GM23338 (cell line): ENCODE data around the gene ENOX1. TPM values are rescaled to one million over a fixed set of nuclear protein-coding genes. Genes with fewer than 3 reads are reported as not detected.

Experiments used
- ATAC-seq: fragments of 200-7000 bp; cut with Tn5 transposase; 3 replicates; pipeline ENCODE4 v1.9.1; 2020
- DNase-seq: peaks from one replicate; pipeline ENCODE4 v3.0.0-alpha.2; 2015; ENCODE audit warnings: low spot score
- H2AFZ ChIP-seq: fragments of 200-600 bp; sonication (generic); 2 replicates; pipeline ENCODE4 v1.8.0; 2016; ENCODE audit warnings: antibody characterized with exemption, mild to moderate bottlenecking, moderate library complexity
- H3F3A ChIP-seq: fragments of 200-600 bp; sonication (generic); replicated peaks from 2 replicates; pipeline ENCODE4 v1.8.0; 2017; ENCODE audit warnings: antibody characterized with exemption, mixed run types, low read depth
- H3K27ac ChIP-seq: fragments of 200-600 bp; sonication (generic); 2 replicates; pipeline ENCODE4 v1.6.1; 2016; ENCODE audit warnings: low read depth
- H3K27me3 ChIP-seq: fragments of 200-600 bp; sonication (generic); 2 replicates; pipeline ENCODE4 v1.8.0; 2016; ENCODE audit warnings: mild to moderate bottlenecking, mixed run types, moderate library complexity; ENCODE audit not compliant: insufficient read depth
- H3K36me3 ChIP-seq: fragments of 200-600 bp; sonication (generic); 2 replicates; pipeline ENCODE4 v1.8.0; 2016; ENCODE audit warnings: mild to moderate bottlenecking; ENCODE audit not compliant: insufficient read depth
- H3K4me1 ChIP-seq: fragments of 200-600 bp; sonication (generic); 2 replicates; pipeline ENCODE4 v1.8.0; 2016; ENCODE audit warnings: mild to moderate bottlenecking, moderate library complexity; ENCODE audit not compliant: insufficient read depth
- H3K4me2 ChIP-seq: fragments of 200-600 bp; sonication (generic); 2 replicates; pipeline ENCODE4 v1.7.1; 2017; ENCODE audit warnings: mixed run types
- H3K4me3 ChIP-seq: fragments of 200-600 bp; sonication (generic); 2 replicates; pipeline ENCODE4 v1.6.1; 2016; ENCODE audit warnings: mixed run types
- H3K79me2 ChIP-seq: fragments of 200-600 bp; sonication (generic); replicated peaks from 2 replicates; pipeline ENCODE4 v1.8.0; 2017; ENCODE audit warnings: mild to moderate bottlenecking; ENCODE audit not compliant: insufficient read depth
- H3K9me2 ChIP-seq: fragments of 200-600 bp; sonication (generic); 2 replicates; pipeline ENCODE4 v1.8.0; 2017; ENCODE audit not compliant: insufficient read depth
- H4K20me1 ChIP-seq: fragments of 200-600 bp; sonication (generic); replicated peaks from 2 replicates; pipeline ENCODE4 v1.8.0; 2017; ENCODE audit warnings: mild to moderate bottlenecking; ENCODE audit not compliant: insufficient read depth
- H3K27ac Mint-ChIP-seq: 2 replicates; pipeline ENCODE4 v1.8.0; 2020; ENCODE audit warnings: inconsistent platforms, mild to moderate bottlenecking, moderate library complexity, mixed read lengths
- H3K27me3 Mint-ChIP-seq: 3 replicates; pipeline ENCODE4 v1.8.0; 2022; ENCODE audit warnings: low read depth, mild to moderate bottlenecking, moderate library complexity, mixed read lengths, inconsistent platforms; ENCODE audit not compliant: insufficient read depth, poor library complexity
- H3K36me3 Mint-ChIP-seq: 3 replicates; pipeline ENCODE4 v1.8.0; 2021; ENCODE audit warnings: low read depth, mild to moderate bottlenecking, inconsistent platforms, moderate library complexity, mixed read lengths
- H3K4me1 Mint-ChIP-seq: 3 replicates; pipeline ENCODE4 v1.8.0; 2020; ENCODE audit warnings: mild to moderate bottlenecking, inconsistent platforms, mixed read lengths
- H3K4me3 Mint-ChIP-seq: 3 replicates; pipeline ENCODE4 v1.8.0; 2021; ENCODE audit warnings: moderate library complexity, mild to moderate bottlenecking, inconsistent platforms, mixed read lengths
- H3K9me3 Mint-ChIP-seq: 3 replicates; pipeline ENCODE4 v1.8.0; 2020; ENCODE audit warnings: moderate library complexity, mild to moderate bottlenecking, inconsistent platforms, mixed read lengths
- CREB1 ChIP-seq: fragments of 250-450 bp; sonication (Bioruptor Pico); IDR thresholded peaks from 2 replicates; pipeline ENCODE4 v1.5.0; 2020; ENCODE audit warnings: low read depth, mild to moderate bottlenecking, moderate library complexity
- ETS1 ChIP-seq: IDR thresholded peaks from 2 replicates; pipeline ENCODE4 v1.6.1; 2016; ENCODE audit warnings: antibody characterized with exemption
- EZH2phosphoT487 ChIP-seq: fragments of 200-600 bp; sonication (generic); IDR thresholded peaks from one replicate; pipeline ENCODE4 v1.8.1; 2018; ENCODE audit warnings: antibody characterized with exemption; ENCODE audit not compliant: unreplicated experiment
- JUNB ChIP-seq: IDR thresholded peaks from one replicate; pipeline ENCODE4 v1.6.1; 2016; ENCODE audit warnings: antibody characterized with exemption; ENCODE audit not compliant: unreplicated experiment
- POLR2AphosphoS5 ChIP-seq: IDR thresholded peaks from 2 replicates; pipeline ENCODE4 v1.6.1; 2016; ENCODE audit warnings: antibody characterized with exemption, low read depth
- ZNF114 ChIP-seq: fragments of 250-450 bp; sonication (Bioruptor Pico); IDR thresholded peaks from 2 replicates; pipeline ENCODE4 v1.5.0; 2020; ENCODE audit warnings: mild to moderate bottlenecking, moderate library complexity
- ZNF331 ChIP-seq: fragments of 250-450 bp; sonication (Bioruptor Pico); IDR thresholded peaks from 2 replicates; pipeline ENCODE4 v1.5.0; 2020; ENCODE audit warnings: low read depth, mild to moderate bottlenecking, moderate library complexity
- ZNF462 ChIP-seq: fragments of 250-450 bp; sonication (Bioruptor Pico); IDR thresholded peaks from 2 replicates; pipeline ENCODE4 v1.5.0; 2020; ENCODE audit warnings: mild to moderate bottlenecking, moderate library complexity
- polyA plus RNA-seq: library from polyadenylated mRNA; unstranded; fragments of >200 nt; fragmentation: Nextera tagmentation; extraction: Ambion mirVana; gene quantifications from 2 replicates; pipeline ENCODE4 v1.2.1, GENCODE V29; 2016
- total RNA-seq: library from RNA; depleted of rRNA; stranded (reverse); fragments of >200 nt; shearing (Covaris generic); gene quantifications from 2 replicates; pipeline ENCODE4 v1.2.3, GENCODE V29; 2014

The ENOX1 gene
- total and polyA plus RNA-seq, 2 experiments from 2014 or later = 0.66 to 0.81 TPM

GRCh38 chr13:43808676-43809075 lies 21.9 kb upstream of the ENOX1 start:
- Histone ChIP-seq H3K27me3 (no peaks in the 10 kb centered on the region), H4K20me1 (no peaks in the 10 kb centered on the region), H3K79me2 (no peaks in the 10 kb centered on the region), H3K4me1 (peaks cover 15% of the 10 kb centered on the region), H3K4me2 (no peak overlapping the region), H3K36me3 (no peaks in the 10 kb centered on the region), H2AFZ (no peak overlapping the region), H3F3A (no peaks in the 10 kb centered on the region), H3K4me3 (no peak overlapping the region), H3K9me2 (no peaks in the 10 kb centered on the region), H3K27ac (no peak overlapping the region)
- Mint-ChIP-seq H3K36me3 (peaks cover 8% of the 10 kb centered on the region; the same call in 1 of the 3 replicates), H3K27me3 (peaks cover 10% of the 10 kb centered on the region), H3K4me3 (no peak overlapping the region), H3K27ac (no peak overlapping the region), H3K4me1 (peaks cover 23% of the 10 kb centered on the region), H3K9me3 (no peaks in the 10 kb centered on the region; the same call in 1 of the 3 replicates)
- TF ChIP-seq JUNB (no peak), ETS1 (no peak), EZH2phosphoT487 (no peak), ZNF114 (CRISPR knock-in tag) (no peak)
- ATAC-seq (no peak), DNase-seq (no peak)

GRCh38 chr13:43805681-43806128 lies 18.9 kb upstream of the ENOX1 start:
- TF ChIP-seq ZNF462 = peak; percentile 58
- TF ChIP-seq CREB1 = no peak
- TF ChIP-seq POLR2AphosphoS5 = peak; percentile 60
- TF ChIP-seq ZNF331 (CRISPR knock-in tag) = no peak
- peaks cover 21% of the 10 kb centered on the region for H3K4me1 Mint-ChIP-seq
- H3K27ac Mint-ChIP-seq = peak overlapping the region; percentile 91; the same call in 1 of the 2 replicates
- no peaks in the 10 kb centered on the region for H3K27me3 ChIP-seq
- no peaks in the 10 kb centered on the region for H3K36me3 ChIP-seq
- 0 out of 3 replicates have a peak, but pooled peaks cover 5% of the 10 kb centered on the region for H3K36me3 Mint-ChIP-seq
- H4K20me1 ChIP-seq = no peaks in the 10 kb centered on the region
- peak overlapping the region; percentile 85; the same call in 1 of the 2 replicates for H3K27ac ChIP-seq
- H3F3A ChIP-seq = no peaks in the 10 kb centered on the region
- H3K4me3 Mint-ChIP-seq = no peak overlapping the region
- peaks cover 3% of the 10 kb centered on the region for H3K27me3 Mint-ChIP-seq
- DNase-seq (peak; percentile 59), ATAC-seq (peak; percentile 77)
- peaks cover 15% of the 10 kb centered on the region for H3K4me1 ChIP-seq
- peak overlapping the region; percentile 67 for H3K4me2 ChIP-seq
- H2AFZ ChIP-seq = no peak overlapping the region
- no peaks in the 10 kb centered on the region; the same call in 2 of the 3 replicates for H3K9me3 Mint-ChIP-seq
- H3K79me2 ChIP-seq = no peaks in the 10 kb centered on the region
- 0 out of 2 replicates have a peak overlapping the region, but pooled peaks have one; percentile 19 for H3K4me3 ChIP-seq
- no peaks in the 10 kb centered on the region for H3K9me2 ChIP-seq
